HG03521 (cell line): ENCODE measurements around the gene JMJD8.

Experiments used
- ATAC-seq: cut with Tn5 transposase; IDR thresholded peaks from one replicate; pipeline ENCODE4 v1.9.1; 2021; ENCODE audit warnings: mild to moderate bottlenecking, moderate library complexity; ENCODE audit not compliant: unreplicated experiment

JMJD8 gene

DNA sequence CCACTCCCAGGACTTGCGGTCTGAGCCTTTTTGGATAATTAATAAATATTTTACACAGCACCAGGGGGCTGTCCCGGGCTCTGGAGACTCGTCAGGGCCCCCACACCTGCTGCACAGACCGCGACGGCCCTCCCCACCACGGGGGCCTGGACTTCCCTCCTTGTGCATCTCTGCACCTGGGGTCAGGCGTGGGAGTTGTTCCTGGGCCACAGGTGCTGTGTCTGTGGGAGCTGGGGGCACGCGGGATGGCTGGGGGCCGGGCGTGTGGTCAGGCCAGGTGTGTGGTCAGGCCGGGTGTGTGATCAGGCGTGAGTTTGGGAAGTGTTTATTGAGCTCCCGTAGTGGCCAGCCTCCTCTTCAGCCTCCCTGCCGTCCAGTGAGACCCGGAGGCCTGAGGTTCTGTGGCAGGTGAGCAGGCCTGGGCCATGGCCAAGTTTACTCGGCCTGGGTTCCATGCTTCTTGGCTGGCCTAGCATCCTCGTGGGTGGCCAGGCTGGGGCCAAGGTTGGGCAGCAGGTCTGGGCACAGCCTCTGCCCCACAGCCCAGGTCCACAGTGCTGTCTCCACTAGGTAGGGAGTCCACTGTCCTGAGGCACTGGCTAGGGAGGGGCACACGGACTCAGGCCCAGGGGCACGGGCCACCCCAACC is 5.8 kb downstream of the JMJD8 start:
- ATAC-seq, result no peak

DNA sequence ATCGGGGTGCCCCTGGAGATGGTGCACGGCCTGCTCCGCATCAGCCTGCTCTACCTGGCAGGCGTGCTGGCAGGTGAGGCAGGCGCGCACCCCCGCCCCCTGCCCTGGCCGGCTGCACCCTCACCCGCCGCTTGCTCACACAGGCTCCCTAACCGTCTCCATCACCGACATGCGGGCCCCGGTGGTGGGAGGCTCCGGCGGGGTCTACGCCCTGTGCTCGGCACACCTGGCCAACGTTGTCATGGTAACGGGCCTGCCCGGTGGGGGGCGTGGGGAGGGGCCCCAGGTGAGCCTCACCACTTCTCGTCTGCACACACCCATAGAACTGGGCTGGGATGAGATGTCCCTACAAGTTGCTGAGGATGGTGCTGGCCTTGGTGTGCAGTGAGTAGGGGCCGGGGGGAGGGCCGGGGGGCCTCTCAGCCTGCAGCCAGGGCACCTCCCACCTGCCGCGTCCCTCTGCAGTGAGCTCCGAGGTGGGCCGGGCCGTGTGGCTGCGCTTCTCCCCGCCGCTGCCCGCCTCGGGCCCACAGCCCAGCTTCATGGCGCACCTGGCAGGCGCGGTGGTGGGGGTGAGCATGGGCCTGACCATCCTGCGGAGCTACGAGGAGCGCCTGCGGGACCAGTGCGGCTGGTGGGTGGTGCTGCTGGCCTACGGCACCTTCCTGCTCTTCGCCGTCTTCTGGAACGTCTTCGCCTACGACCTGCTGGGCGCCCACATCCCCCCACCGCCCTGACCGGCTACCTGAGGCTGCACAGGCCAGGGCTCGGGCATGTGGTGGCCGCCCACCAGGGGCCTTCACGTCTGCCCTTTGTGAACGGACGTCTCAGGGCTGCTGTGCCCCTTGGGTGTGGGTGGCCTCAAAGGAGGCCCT is 6.6 kb downstream of the JMJD8 start:
- no peak for ATAC-seq

- no peak for ATAC-seq
Measured at GRCh38 chr16:676913-677312, 7.2 kb downstream of the JMJD8 start.

DNA sequence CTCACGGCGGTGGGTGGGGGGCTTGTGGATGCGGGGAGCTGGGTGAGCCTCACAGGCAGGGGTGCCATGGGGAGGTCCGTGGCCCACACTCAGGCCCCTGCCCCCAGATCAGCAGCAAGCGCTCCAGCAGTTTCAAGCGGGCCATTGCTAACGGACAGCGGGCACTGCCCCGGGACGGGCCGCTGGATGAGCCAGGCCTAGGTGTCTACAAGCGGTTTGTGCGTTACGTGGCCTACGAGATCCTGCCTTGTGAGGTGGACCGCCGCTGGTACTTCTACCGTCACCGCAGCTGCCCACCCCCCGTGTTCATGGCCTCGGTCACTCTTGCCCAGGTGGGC is 7.6 kb downstream of the JMJD8 start:
- ATAC-seq, result no peak

GRCh38 chr16:675884-676564 is 8.1 kb downstream of the JMJD8 start:
- ATAC-seq, result no peak

GRCh38 chr16:674968-675883 is 8.9 kb downstream of the JMJD8 start, which contains the start of gene RHBDL1:
Gene RHBDL1, plus strand, starts transcription at chr16:675671. Its CDS starts 120 bp downstream, at chr16:675791.
- no peak for ATAC-seq

- ATAC-seq, result no peak
Measured at GRCh38 chr16:674214-674881, 9.8 kb downstream of the JMJD8 start.

- ATAC-seq, result no peak
Measured at GRCh38 chr16:673399-673991, 10.6 kb downstream of the JMJD8 start.

GRCh38 chr16:672851-673250 is 11.3 kb downstream of the JMJD8 start:
- ATAC-seq, result no peak

- no peak for ATAC-seq
Measured at GRCh38 chr16:672371-672770, 11.8 kb downstream of the JMJD8 start.

- ATAC-seq, result no peak
Measured at GRCh38 chr16:671353-672131, 12.6 kb downstream of the JMJD8 start.

DNA sequence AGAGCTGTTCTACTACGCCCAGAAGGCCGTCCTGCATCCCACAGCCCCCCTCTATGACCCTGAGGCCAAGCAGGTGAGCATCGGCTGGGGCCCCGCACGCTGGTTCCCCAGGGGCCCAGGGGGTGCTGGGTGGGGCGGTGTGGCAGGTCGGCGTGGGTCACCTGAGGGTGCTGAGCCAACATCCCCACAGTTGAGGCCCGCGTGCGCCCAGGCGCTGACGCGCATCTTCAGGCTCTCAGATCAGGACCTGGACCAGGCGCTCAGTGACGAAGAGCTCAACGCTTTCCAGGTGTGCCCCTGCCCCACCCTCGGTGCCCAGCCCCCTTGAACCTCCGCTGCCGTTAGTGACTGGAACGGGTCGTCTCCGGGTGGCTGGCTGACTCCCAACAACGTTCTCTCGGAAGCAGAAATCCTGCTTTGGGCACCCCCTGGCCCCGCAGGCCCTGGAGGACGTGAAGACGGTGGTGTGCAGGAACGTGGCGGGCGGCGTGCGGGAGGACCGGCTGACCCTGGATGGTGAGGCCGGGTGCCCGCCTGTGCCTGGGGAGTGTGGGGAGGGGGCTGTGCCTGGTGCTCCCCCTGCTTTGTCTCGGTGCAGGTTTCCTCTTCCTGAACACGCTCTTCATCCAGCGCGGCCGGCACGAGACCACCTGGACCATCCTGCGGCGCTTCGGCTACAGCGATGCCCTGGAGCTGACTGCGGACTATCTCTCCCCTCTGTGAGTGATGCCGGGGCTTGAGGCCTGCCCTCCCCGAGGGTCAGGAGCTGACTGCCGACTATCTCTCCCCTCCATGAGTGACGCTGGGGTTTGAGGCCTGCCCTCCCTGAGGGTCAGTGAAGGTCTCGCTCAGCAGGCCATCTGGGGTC is 13.4 kb downstream of the JMJD8 start:
- no peak for ATAC-seq

- ATAC-seq, result no peak
Measured at GRCh38 chr16:669666-670065, 14.5 kb downstream of the JMJD8 start.

DNA sequence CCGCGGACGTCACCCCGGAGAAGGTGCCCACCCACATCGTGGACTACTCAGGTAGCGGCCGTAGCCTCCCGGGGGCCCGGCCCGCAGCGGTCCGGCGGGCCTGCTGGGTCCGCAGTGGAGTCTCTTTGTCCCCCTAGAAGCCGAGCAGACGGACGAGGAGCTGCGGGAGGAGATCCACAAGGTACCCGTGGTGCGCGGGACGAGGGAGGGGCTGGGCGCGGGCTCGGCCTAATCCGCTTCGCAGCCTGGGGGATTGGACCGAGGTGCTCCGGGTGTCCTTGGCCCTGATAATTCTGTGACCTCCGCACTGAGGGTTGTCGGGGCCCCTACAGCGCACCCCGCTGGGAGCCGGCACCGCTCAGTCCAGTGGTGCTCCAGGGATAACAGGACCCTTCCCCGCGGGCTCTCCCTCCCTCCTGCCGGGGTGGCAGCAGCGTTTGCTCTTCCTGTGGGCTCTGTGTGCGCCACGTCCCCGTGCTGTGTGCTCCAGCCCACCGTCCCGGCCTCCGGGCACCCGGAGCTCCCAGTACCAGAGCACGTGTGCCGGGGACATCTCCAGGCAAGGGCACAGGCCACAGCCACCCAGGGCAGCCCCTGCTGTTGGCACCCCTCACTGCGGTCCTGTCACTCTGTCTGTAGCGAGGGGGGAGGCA is 15.5 kb downstream of the JMJD8 start:
- no peak for ATAC-seq

DNA sequence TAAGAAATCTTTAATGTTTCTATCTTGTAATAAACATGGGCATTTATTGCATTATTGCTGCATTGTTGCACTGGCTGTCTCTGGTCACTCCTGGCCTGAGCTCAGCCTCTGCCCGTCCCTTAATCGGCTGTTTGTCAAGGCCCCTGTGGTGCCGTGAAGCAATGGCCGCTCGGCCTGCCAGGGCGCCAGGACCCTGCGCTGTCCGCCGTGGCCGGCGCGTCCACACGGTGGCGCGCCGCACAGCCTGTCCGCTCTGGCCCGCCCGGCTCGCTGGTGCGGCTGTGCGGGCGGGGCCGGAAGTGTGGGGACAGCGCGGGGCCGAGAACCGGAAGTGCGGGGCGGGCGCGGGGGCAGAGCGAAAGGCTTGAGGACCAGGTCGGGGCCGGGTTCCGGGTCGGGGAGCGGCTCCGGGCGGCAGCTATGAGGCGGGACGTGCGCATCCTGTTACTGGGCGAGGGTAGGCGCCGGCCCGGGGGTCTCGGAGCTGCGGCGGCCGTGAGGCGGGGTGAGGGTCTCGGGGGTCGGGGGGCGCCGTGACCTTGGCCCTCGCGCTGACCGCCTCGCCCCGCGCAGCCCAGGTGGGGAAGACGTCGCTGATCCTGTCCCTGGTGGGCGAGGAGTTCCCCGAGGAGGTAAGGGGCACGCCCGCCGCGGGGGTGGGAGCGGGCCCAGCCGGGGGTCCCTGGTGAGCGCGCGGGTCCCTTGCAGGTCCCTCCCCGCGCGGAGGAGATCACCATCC is 16.2 kb downstream of the JMJD8 start, which contains the start of gene RHOT2:
Gene RHOT2, plus strand, starts transcription at position 353 of the 739 bp plus-strand sequence. Its CDS starts 68 bp downstream, at position 421.
- peak; percentile 84 for ATAC-seq

GRCh38 chr16:667113-667779 is 16.9 kb downstream of the JMJD8 start:
- no peak for ATAC-seq
